ENCODE data around the gene PDE4B. TPM values are rescaled to one million over a fixed set of nuclear protein-coding genes. Genes with fewer than 3 reads are reported as not detected.

Gene PDE4B
- total and polyA plus RNA-seq, 2 of the 13 experiments (the other 11 are each of a cell fraction or from before 2014, with no cell fraction given) = not detected

GRCh38 chr1:66381621-66382275 is 589.1 kb downstream of the PDE4B start:
- ChIA-PET CTCF (ENCODE audit: low intra/inter-chr PET ratio, low total read pairs) (no interaction called here), POLR2A (no interaction called here)
- intact Hi-C loops (cut with micrococcal nuclease; ENCODE audit: unreplicated experiment) = no loop called here
- Histone ChIP-seq H3K36me3 (replicated peaks in 1 of 2; ENCODE audit: control insufficient read depth in 1 of 2, insufficient read depth in 2 of 2, low read length in 2 of 2) (no peaks in the 10 kb centered on the region), H3K4me2 (ENCODE audit: low read depth, low read length) (no peak overlapping the region), H3K79me2 (ENCODE audit: insufficient read depth, low read length) (no peaks in the 10 kb centered on the region), H3K9me3 (ENCODE audit: low read length) (peaks cover 23% of the 10 kb centered on the region), H3K4me3 (replicated peaks in 1 of 3; ENCODE audit: insufficient read depth in 1 of 3, low read depth in 2 of 3, low read length in 3 of 3) (no peak overlapping the region), H3K27me3 (ENCODE audit: control insufficient read depth in 1 of 2, insufficient read depth in 2 of 2, low read length in 2 of 2) (no peaks in the 10 kb centered on the region), H3K9ac (ENCODE audit: insufficient read depth, low read depth, low read length) (no peak overlapping the region), H3K27ac (ENCODE audit: extremely low read length, insufficient read depth, low read length) (no peak overlapping the region), H3K4me1 (ENCODE audit: insufficient read depth, low read length) (no peaks in the 10 kb centered on the region), H2AFZ (ENCODE audit: low read length) (no peak overlapping the region), H4K20me1 (ENCODE audit: insufficient read depth, low read length) (no peaks in the 10 kb centered on the region)
- FAIRE-seq (no peak), DNase-seq (ENCODE audit: low spot score) (no peak), ATAC-seq (no peak)
- WGBS (ENCODE audit: low lambda C conversion rate) = 12% methylated on average over 4 of the region's 9 CpGs
- TF ChIP-seq RERE (CRISPR knock-in tag; IDR thresholded peaks at IDR 0.05; ENCODE audit: low read depth) (no peak), NFKB2 (CRISPR knock-in tag; IDR thresholded peaks at IDR 0.05; ENCODE audit: borderline replicate concordance) (no peak), ZNF710 (CRISPR knock-in tag; IDR thresholded peaks at IDR 0.05; ENCODE audit: borderline replicate concordance) (no peak), ZBTB1 (CRISPR knock-in tag; IDR thresholded peaks at IDR 0.05; ENCODE audit: borderline replicate concordance) (no peak), TERF1 (CRISPR knock-in tag; IDR thresholded peaks at IDR 0.05) (no peak), JUNB (CRISPR knock-in tag; IDR thresholded peaks at IDR 0.05; ENCODE audit: borderline replicate concordance) (no peak), MIER3 (CRISPR knock-in tag; IDR thresholded peaks at IDR 0.05; ENCODE audit: borderline replicate concordance) (no peak), PRPF4 (IDR thresholded peaks at IDR 0.05; ENCODE audit: low read depth, low read length, poor library complexity, severe bottlenecking) (no peak), PTBP1 (IDR thresholded peaks at IDR 0.05; ENCODE audit: low read depth, low read length, poor library complexity, severe bottlenecking) (no peak), GPN1 (CRISPR knock-in tag; IDR thresholded peaks at IDR 0.05; ENCODE audit: borderline replicate concordance) (no peak)
- BruUV-seq (replicated peaks) = no TSS peak
- in situ Hi-C loops (cut with HindIII; ENCODE audit: extremely low pct_ligation_motif_present, low pct_unique_long_range_greater_than_20kb) = no loop called here

All from HepG2 (cell line).